GM19328 (cell line): Measurements from ENCODE around the gene MTIF3.
A peak's percentile ranks its signal among the peaks of the same experiment; 100 is the strongest.

Source experiments
- ATAC-seq: cut with Tn5 transposase; IDR thresholded peaks from one replicate; pipeline ENCODE4 v1.9.1; 2021; ENCODE audit warnings: mild to moderate bottlenecking, moderate library complexity; ENCODE audit not compliant: unreplicated experiment

MTIF3 gene, protein sequence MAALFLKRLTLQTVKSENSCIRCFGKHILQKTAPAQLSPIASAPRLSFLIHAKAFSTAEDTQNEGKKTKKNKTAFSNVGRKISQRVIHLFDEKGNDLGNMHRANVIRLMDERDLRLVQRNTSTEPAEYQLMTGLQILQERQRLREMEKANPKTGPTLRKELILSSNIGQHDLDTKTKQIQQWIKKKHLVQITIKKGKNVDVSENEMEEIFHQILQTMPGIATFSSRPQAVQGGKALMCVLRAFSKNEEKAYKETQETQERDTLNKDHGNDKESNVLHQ

DNA sequence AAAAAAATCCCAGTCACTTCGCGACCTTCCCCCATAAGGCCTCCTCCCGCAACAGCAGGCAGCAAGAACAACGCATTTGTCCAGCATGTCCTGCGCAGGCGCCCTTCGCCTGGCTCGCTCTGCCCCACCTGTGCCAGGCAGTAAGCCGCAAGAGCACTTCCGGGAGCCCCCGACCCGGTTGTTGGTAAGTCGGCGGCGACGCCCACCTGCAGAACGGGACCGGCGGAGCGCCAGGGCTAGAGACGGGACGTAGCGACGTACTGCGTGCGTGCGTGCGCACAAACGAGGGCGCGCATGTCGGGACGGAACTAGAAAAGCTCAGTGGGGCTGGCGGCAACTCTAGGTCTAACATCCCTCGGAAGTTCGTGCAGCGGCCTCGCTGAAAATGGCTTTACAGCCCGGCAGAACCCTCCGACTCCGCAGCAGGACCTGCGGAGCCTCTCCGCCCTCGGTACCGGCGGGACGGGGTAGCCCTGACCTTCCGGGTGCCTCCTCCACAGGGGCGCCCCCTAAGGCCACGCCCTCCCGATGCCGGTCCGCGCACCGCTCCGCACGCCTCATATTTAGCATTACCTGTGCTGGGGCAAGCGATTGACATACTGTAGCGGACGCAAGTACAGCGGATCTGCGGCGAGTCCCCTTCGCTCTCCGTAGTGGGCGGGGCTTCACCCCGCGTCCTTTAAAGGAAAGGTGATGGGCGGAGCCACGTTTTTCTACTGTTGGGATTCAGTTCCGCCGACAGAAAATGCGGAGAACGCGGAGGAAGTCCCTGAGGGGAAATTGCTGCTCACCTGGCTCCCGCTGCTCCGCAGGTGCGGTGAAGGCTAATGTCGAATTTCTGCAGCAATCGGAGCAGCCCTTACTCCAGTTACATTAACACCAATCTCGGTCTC lies at the start of gene MTIF3:
TSS of gene MTIF3 (minus strand) at position 629 of the 893 bp plus-strand sequence. CDS start 10,116 bp downstream, outside the sequence.
- ATAC-seq, result peak; percentile 90

GRCh38 chr13:27497563-27498230 lies 47.3 kb upstream of the MTIF3 start:
- ATAC-seq, result no peak

DNA sequence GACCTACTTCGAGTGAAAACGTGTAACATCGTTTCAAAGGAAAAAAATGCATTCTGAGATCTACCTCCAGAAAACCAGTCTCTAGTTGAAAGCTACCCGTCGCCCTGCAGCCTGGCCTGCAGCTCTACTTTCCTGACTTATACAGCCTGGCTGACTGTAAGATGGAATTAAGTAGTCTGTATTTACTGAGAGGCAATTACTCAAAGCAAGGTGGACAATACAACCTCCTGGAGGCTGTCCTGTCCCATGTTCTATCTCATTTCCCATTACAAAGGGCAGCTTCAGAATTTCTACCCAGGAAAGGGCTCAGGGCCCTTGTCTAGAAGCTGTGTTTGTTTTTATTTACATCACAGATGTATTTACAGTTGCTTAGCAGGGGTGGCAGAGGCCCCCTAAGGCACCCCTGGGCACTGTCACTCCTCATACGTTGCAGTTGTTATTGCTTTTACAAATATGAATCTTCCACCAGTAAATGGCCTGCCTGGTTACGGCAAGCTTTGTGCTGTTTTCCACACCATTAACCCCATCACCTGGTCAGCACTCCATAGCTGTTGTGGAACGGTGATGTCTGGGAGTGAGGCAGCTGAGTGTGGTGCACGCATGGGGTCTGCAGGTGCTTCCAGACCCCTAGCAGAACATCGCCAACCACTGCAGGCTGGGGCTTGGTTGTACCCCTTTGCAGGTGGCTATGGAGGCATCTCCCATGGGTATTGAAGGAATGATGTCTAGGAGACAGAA lies 46.3 kb upstream of the MTIF3 start:
- no peak for ATAC-seq

DNA sequence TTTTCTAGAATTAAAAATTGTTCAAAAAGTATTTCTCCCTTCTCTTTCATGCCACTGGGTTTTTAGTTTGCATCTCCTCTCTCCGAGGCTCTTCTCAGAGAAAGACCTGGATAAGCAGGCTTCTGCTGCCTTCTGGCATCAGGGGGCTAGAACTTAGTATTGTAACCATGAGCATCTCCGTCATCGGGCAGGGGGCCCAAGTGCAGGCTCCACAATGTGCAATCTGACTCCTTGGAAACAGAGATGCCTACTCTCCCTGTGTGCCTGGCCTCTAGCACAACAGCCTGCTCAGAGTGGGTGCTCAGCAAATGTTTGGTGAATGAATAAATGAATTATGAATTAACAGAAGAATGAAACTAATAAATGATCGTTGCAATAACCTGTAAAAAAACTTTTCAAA lies 45.6 kb upstream of the MTIF3 start:
- ATAC-seq, result no peak

- ATAC-seq, result no peak
These were observed 45.2 kb upstream of the MTIF3 start for GRCh38 chr13:27495551-27495950.

GRCh38 chr13:27493981-27494380 lies 43.6 kb upstream of the MTIF3 start:
- no peak for ATAC-seq

DNA sequence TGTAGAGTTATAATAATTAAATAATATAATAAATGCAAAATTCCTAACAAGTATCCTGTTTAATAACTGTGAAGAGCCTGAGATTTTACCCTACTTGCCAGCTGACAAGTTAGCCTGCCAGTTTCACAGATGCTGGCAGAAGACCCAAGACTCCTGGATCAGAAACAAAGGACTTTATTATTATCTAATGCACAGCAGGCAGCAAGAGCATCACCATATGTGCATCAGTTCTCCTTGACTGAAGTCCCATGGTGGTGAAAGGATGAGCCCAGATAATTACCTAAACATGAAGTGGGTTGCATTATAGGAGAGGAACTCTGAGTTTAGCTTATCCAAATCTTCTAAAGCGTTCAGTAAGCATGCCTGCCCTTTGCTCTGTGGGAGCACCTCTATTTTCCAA lies 39.1 kb upstream of the MTIF3 start:
- no peak for ATAC-seq

DNA sequence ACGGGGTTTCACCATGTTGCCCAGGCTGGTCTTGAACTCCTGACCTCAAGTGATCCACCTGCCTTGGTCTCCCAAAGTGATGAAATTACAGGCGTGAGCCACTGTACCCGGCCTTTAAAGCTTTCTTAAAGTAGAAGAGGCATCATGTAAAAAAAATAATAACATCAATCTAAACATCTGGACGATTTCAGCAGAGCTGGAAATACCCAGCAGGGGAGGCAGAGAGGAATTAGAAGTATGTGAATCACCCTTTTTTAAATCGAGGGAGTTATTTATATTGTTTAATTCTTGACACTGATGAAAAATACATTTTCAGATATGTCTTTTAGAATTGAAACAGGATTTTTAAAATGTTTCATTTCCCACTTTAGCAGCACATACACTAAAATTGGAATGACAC lies 37.4 kb upstream of the MTIF3 start:
- no peak for ATAC-seq

DNA sequence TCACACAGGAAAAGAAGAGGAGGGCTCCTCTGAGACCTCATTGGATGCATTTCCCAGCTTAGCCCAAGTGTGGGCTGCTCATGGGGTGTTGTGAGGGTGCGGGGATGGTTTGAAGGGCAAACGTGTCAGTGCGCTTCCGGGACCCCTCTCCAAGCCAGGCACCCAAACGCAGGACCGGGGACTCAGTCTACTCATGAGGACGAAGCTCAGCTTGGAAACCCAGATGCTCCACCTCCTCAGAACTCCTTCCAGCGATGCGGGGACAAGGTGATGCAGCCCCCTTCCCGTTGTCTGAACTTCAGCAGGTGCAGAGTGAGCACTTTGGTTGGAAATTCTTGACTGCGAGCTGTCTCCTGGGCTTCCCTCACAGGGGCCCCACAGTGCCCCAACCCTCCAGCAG lies 33.1 kb upstream of the MTIF3 start:
- no peak for ATAC-seq

DNA sequence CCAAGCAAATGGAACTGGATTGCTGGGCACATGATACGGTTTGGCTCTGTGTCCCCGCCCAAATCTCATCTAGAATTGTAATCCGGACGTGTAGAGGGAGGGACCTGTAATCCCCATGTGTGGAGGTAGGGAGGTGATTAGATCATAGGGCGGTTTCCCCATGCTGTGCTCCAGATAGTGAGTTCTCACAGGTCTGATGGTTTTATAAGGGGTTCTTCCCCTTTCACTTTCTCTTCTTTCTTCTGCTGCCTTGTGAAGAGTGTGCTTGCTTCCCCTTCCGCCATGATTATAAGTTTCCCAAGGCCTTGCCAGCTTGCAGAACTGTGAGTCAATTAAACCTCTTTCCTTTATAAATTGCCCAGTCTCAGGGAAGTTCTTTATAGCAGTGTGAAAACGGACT lies 32.6 kb upstream of the MTIF3 start:
- ATAC-seq, result peak; percentile 94

DNA sequence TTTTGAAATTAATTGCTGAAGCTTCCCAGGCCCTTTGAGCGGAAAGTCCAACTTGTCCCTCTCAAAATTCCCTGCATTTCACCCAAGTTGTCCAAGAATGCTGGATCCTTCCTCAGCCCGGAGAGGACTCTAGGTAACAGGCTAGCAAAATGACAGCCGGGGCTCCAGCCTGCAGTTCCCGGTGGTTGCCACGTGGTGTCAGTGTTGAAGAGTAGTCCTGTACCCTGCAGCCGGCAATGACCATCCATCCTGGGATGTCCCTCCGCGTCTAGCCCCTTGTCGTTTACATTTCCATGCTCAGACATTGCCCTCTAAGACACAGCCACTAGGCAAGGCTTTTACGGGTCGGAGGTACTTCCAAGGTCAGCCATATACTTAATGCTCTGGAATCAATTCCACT lies 31.4 kb upstream of the MTIF3 start:
- ATAC-seq, result no peak

DNA sequence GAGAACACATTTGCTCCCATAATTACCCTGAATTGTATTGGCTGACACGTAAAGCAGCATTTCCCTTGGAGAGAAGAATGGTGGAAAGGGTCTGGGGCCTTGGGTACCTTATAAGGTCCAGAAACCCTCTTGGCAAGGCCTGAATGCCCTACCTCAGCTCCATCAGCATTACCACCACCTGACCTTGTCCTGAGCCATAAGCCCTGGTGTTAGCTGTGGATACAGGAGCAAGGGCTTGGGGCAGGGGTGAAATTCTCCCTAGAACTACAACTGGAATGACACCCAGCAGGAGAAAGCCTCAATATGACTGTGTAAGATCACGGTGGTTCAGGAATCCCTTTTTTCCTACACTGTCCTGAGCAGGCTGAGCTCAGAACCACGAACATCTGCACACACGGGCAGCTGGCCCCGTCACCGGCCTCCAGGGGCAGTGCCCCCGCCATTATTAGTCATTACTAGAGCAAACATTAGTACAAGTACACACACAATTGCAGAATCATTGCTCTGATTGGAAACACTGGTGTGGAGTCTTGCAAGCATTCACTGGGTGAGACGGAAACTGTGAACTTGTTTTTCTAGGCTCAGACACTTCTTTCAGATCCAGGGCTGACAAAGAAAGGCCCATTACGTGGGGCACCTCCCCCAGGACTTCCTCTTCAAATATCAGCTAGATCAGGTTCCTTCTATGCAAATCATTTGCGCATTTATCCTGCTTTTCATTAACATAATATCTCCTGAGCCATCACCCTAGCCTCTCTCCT lies 26.8 kb upstream of the MTIF3 start:
- ATAC-seq, result no peak

- ATAC-seq, result no peak
These were observed 24.4 kb upstream of the MTIF3 start for GRCh38 chr13:27474751-27475268.

DNA sequence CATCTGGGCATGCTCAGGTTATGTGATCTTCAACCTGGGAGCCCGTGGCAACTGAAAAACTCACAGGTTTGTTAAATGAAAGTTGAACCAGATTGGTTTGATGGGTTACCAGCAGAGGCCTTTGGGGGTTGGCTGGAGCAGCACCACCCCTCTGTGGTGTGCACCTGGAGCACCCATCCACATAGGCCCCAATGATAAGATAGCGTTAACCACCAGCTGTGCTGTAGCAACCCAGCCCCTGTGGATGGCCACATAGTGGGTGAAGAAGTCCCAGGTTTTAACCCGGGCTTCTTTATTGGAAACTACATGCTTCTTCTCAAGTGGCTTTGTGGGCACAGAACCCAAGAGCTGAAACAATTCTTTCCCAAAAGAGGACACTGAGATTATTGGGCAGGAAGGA lies 22.6 kb upstream of the MTIF3 start:
- ATAC-seq, result no peak

DNA sequence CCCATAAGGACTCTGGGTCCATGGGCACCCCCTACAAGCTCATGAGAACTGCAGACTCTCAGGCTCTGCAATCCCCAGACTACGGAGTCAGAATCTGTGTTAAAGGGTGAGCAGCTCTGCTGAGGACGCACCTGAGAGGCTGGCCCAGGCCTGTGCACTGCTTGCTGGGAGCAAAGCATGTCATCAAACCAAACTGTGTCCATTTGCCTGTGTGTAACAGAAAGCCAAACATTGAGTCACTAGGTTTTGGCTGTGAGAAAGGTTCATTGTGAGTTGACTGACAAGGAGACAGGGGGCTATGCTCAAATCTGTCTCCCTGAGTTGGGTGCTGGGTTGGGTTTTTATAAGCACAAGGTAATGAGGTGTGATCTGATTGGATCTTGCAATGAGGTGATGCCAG lies 22.1 kb upstream of the MTIF3 start:
- no peak for ATAC-seq

GRCh38 chr13:27470075-27470820 lies 19.9 kb upstream of the MTIF3 start:
- no peak for ATAC-seq

DNA sequence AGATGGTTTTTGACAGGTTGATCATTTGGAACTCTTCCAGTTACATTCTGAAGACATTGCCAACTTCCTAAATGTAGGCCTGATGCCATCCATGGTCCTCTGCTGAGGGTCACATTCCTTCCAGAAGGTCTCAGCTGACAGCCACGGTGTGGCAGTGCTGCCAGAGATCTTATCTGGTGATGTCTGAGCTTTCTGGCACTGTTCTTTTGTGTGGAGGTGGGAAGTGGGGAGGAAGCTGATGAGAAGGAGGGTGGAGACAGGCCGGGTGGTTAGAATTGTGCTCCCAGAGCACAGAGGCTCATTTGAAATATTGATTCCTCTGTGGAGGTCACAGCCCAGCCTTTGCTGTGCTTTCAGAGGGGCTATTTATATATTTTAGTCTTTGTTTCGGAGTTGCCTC lies 16.1 kb upstream of the MTIF3 start:
- ATAC-seq, result no peak

DNA sequence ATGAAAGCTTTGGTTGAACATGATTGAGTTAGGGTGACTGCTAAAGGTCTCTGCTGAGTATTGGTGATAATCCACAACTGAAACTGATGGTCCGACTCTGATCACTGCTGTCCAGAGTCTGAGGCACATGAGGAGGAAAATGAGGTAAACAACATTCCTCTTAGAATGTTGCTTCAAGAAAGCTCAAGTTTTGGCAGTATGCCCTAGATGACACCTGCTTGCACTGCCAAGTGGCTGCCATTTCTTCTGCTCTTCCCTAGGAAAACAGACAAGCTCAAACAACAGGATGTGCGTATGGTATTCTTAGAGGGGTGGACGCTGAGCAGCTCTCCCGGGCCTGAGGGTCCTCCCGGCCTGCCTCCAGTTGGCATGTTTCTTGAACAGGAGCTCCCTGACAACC lies 15.2 kb upstream of the MTIF3 start:
- no peak for ATAC-seq

- ATAC-seq, result no peak
These were observed 13.1 kb upstream of the MTIF3 start for GRCh38 chr13:27463500-27463899.
